Gastroesophageal sphincter (tissue), 3 donors: ENCODE measurements around the gene LRP1B.

ENCODE experiments used
- EP300 ChIP-seq: sonication (generic); formaldehyde crosslinking; IDR thresholded peaks from one replicate; pipeline ENCODE4 v1.6.1; 2017; ENCODE audit warnings: antibody characterized with exemption, mild to moderate bottlenecking
- TF ChIP-seq, protein P1 (sequence below), 4 experiments: fragments of 200-600 bp in 2 of 4; fragments of 450-650 bp in 2 of 4; sonication (generic) in 1 of 4; IDR thresholded peaks; one replicate each; pipeline ENCODE4 v1.5.1; 2017 to 2019; ENCODE audit warnings: antibody characterized with exemption in 4 of 4, mild to moderate bottlenecking in 2 of 4, moderate library complexity in 2 of 4

- TF ChIP-seq, protein P1, sequence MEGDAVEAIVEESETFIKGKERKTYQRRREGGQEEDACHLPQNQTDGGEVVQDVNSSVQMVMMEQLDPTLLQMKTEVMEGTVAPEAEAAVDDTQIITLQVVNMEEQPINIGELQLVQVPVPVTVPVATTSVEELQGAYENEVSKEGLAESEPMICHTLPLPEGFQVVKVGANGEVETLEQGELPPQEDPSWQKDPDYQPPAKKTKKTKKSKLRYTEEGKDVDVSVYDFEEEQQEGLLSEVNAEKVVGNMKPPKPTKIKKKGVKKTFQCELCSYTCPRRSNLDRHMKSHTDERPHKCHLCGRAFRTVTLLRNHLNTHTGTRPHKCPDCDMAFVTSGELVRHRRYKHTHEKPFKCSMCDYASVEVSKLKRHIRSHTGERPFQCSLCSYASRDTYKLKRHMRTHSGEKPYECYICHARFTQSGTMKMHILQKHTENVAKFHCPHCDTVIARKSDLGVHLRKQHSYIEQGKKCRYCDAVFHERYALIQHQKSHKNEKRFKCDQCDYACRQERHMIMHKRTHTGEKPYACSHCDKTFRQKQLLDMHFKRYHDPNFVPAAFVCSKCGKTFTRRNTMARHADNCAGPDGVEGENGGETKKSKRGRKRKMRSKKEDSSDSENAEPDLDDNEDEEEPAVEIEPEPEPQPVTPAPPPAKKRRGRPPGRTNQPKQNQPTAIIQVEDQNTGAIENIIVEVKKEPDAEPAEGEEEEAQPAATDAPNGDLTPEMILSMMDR (IDR thresholded peaks at IDR 0.05) = no peak
- TF ChIP-seq EP300 = no peak
Observed at GRCh38 chr2:141364821-141365220, 766.0 kb downstream of the LRP1B start.
